Smooth muscle cell of the brain vasculature (primary cell): Measurements from ENCODE around the gene CCS.
"Not testable (repeated sequence)": the region's sequence is repeated elsewhere in the genome, so short reads cannot be mapped to it uniquely, and the experiment has no call there.

Experiments
- DNase-seq: peaks from one replicate; pipeline ENCODE4 v3.0.0-alpha.2; 2012; ENCODE audit warnings: low read depth, low spot score

The CCS gene, protein sequence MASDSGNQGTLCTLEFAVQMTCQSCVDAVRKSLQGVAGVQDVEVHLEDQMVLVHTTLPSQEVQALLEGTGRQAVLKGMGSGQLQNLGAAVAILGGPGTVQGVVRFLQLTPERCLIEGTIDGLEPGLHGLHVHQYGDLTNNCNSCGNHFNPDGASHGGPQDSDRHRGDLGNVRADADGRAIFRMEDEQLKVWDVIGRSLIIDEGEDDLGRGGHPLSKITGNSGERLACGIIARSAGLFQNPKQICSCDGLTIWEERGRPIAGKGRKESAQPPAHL

GRCh38 chr11:66592457-66593302, at the start of gene CCS, which contains the start of gene CCDC87:
Gene CCS, plus strand, starts transcription at chr11:66593185. Its CDS starts 77 bp downstream, at chr11:66593262.
Gene CCDC87, minus strand, starts transcription at chr11:66593063. Its CDS starts 48 bp downstream, at chr11:66593015.
- peak; percentile 83 for DNase-seq

DNA sequence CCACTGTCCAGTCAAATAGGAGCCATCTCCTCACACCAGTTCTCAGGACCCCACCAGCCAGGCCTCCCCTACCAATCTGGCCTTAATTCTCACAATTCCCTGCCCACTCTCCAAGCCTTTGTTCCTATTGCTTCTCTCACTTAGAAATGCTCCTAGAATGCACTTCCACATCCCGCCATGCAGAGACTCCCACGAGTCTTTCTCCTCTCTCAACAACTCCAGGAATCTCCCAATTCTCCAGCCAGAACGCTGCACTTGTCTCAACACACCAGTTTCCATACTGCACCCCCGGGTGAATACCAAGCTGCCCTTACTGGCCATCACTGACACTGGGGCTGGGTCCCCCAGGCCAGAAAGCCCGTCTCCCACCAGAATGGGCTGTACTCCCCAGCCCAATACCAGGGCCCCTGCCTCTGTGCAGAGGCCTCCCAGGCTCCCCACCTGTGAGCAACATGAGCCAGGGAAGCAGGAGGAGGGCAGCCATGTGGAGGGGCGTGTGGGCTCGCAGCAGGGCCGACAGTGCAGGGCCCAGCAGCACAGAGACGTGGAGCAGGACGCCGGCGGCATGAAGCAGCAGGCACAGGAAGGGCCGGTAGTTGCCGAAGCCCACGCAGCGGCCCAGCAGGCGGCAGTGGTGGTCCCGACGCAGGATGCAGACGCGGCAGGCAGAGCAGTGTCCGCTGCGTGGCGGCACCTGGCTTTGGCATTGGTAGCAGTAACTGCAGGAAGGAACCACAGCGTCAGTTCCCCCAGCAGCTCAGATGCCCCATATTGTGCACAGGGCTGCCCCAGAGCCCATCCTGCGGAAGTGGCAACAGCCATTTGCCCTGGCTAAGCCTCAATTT, 49.5 kb upstream of the CCS start:
- no peak for DNase-seq

DNA sequence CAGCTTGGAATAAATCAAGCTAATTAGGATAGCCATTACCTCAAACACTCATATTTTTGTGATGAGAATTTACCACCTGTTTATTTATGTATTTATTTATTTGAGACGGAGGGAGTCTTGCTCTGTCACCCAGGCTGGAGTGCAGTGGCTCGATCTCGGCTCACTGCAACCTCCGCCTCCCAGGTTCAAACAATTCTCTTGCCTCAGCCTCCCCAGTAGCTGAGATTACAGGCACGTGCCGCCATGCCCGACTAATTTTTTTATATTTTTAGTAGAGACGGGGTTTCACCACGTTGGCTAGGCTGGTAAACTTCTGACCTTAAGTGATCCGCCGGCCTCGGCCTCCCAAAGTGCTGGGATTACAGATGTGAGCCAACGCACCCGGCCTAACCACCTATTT, 48.0 kb upstream of the CCS start:
- not testable (repeated sequence) for DNase-seq

GRCh38 chr11:66545701-66546367, 47.2 kb upstream of the CCS start, which contains the start of gene ZDHHC24:
Gene ZDHHC24, minus strand, starts transcription at chr11:66546048. Its CDS starts 45 bp downstream, at chr11:66546003.
- DNase-seq, result peak; percentile 92

GRCh38 chr11:66546368-66546965, 46.5 kb upstream of the CCS start, which contains the start of gene ACTN3:
Gene ACTN3, plus strand, starts transcription at chr11:66546903. Its CDS starts 35 bp downstream, at chr11:66546938.
- no peak for DNase-seq

- no peak for DNase-seq
Measured at GRCh38 chr11:66546966-66547661, 45.9 kb upstream of the CCS start.

DNA sequence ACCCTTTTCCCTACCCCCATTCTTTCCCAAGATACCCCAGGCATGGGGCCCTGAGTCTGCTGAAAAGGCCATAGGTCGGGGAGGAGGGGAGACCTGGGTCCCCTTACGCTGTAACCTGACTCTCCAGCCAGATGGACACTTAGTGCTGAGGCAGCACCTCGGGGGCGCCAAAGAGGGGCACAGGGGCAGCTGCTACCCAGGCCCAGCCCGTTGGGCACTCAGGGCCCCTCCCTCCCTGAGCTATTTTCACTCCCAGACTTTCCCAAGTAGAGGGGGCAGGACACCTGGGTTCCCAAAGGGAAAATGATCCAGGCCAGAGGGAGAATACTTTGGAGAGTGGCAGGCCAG, 45.3 kb upstream of the CCS start:
- DNase-seq, result no peak

GRCh38 chr11:66548041-66548440, 44.9 kb upstream of the CCS start:
- DNase-seq, result no peak

DNA sequence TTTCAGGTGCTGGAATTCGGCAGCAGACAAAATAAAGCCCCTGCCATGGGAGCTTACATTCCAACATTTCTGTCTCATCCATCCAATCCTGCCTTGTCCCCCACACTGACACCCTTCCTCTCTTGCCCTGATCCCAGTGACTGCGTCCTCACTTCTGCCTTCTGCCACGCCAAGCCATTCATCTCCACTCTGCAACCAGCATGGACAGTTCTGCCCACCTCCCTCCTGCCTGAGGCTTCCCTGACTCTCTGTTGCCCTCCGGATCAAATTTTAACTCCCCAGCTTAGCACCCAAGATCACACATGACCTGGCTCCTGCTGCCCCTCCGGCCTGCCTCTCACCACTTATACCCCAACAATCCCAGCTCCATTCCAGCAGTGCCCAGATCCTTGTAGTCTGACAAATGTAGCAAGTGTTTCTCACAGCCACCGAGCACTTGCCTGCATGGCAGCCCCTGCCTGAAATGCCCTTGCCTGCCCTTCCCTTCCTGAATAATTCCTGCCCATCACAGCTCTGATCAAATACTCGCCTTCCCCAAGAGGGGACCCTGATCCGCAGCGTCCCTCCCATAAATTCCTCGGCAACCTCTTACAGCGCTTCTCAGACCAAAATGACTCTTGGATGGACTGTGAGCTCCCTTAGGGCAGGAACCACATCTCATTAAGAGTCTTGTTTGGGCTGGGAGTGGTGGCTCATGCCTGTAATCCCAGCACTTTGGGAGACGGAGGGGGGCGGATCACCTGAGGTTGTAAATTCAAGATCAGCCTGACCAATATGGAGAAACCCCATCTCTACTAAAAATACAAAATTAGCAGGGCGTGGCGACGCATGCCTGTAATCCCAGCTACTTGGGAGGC, 44.0 kb upstream of the CCS start:
- DNase-seq, result no peak

- DNase-seq, result no peak
Measured at GRCh38 chr11:66549696-66550095, 43.3 kb upstream of the CCS start.

DNA sequence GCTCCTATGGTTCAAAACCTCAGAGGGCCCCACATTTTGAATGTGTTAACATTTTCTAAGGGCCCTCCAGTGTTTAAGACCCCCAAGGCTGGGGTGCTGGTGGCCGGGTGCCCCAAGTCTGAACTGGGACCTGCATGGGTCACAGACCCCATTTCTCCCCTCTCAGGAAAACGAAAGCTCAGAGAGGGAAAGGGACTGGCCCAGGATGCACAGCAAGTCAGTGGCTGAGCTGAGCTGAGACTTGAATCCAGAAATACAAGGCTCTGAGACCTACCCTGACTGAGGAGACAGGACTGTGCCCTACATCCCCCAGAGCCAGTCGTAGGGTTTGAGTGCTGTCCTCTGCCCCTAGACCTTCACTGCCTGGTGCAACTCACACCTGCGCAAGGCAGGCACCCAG, 42.1 kb upstream of the CCS start:
- no peak for DNase-seq

- no peak for DNase-seq
Measured at GRCh38 chr11:66554602-66555001, 38.4 kb upstream of the CCS start.

GRCh38 chr11:66555416-66555815, 37.6 kb upstream of the CCS start:
- no peak for DNase-seq

DNA sequence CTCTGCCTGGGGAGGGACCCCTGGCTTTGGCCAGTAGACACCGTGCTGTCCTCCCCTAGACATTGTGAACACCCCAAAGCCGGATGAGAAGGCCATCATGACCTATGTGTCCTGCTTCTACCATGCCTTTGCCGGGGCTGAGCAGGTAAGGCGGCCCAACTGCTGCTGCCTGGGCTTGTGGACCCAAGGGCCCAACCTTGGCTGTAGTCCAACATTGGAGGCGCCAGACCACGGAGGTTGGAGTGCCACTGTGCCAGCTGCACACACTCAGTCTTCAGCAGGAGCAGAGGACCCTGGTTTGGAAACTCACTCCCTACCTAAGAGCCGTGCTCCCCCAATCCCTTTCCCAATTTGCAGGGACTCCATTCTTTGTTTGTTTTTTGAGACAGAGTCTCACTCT, 36.9 kb upstream of the CCS start:
- no peak for DNase-seq

- no peak for DNase-seq
Measured at GRCh38 chr11:66557733-66558326, 35.2 kb upstream of the CCS start.

DNA sequence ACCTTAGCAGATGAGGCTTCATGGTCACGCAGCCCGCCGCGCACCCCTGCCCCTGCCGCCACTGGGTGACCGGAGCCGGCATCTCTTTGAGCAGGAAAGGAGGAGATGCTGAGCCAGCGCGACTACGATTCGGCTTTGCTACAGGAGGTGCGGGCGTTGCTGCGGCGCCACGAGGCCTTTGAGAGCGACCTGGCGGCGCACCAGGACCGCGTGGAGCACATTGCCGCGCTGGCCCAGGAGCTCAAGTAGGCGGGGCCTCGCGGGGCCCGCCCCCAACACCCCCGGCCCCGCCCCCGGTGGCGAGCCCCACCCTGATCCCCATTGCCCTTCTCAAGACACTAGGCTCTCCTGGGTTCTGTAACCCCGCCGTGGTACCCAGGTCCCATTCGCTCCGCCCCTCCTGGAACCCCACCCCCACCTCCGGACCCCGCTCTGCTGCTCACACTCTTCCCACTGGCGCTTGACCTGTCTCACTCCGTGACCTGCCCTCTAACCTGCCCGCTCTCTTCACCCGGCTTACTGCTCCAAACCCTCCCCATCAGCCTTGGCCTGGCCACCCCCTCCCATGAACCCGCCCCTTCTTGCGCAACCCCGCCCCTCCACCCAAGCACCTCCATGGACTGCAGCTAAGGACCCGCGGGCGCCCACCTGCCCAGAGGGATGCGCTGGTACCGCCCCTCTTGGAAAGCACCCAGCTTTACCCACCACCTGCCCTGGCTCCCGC, 33.7 kb upstream of the CCS start:
- DNase-seq, result no peak

GRCh38 chr11:66559866-66560676, 32.9 kb upstream of the CCS start:
- no peak for DNase-seq
